Skeletal muscle cell (primary cell): Measurements from ENCODE around the gene GMFB.

Source experiments
- DNase-seq: peaks from one replicate; pipeline ENCODE4 v3.0.0-alpha.2; 2010; ENCODE audit warnings: low read depth
- H3K4me3 ChIP-seq: 2 replicates; pipeline ENCODE4 v1.5.1; 2011; ENCODE audit warnings: low read depth, mild to moderate bottlenecking, control low read depth, low read length, moderate library complexity

Gene GMFB

DNA sequence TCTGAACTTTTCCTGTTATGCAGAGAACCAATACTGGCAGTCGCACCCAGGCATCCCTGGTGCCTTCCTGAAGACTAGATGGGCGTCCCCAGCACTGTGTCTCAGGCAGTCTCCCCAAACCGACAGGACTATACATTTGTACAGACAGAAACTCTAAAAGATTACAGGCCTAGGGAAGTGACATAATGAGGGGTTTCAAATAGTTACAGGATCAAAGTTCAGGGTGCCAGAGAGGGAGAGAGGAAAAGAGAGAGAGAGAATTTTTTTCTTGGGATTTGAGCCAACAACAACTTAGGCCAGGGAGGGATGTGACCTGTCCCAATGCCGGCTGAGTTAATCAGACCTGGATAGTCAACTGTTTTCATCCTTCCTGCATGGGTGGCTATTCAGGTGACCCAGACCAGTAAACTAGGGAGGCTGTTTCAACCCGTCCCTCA, 9.3 kb upstream of the GMFB start:
- no peak overlapping the region for H3K4me3 ChIP-seq
- DNase-seq: no peak

- no peak overlapping the region for H3K4me3 ChIP-seq
- DNase-seq: no peak
These were observed 8.4 kb upstream of the GMFB start for GRCh38 chr14:54497224-54497623.

- no peak overlapping the region for H3K4me3 ChIP-seq
- no peak for DNase-seq
These were observed 4.5 kb upstream of the GMFB start for GRCh38 chr14:54493293-54493692.

DNA sequence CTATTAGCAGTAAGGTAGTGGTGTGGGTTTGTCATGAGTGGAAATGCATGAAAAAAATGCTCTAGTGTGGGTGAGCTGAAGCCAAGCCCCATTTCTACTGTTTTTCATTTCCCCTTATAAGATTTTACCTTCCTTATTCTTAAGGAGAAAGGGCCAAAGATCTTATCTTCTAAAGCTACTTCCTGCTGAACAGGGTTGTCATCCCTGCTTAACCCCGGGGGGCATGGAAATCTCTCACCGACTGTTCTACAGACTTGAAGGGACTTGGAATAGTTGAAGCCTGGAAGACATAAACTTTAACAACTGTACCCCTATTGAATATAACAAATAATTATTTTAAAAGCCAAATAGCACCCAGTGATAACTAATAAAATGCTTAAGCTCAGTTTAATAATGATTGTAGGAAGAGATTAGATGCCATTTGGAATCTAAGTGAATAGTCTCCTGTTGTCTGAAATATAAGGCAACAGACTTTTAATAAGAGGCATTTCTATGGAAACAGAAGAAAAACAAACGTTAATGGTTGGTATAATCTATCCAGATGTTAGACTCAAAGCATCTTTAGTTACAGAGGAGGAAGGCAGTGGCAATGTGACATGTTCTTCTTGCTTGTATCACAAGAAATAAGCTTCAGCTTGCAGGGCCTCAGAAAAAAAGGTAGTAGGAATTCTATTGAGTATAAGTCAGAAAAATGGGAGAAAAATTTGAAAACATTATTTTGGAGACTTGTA, 1.8 kb upstream of the GMFB start:
- no peak overlapping the region for H3K4me3 ChIP-seq
- DNase-seq: no peak

GRCh38 chr14:54489731-54490444, 1.1 kb upstream of the GMFB start:
- DNase-seq: no peak
- no peak overlapping the region for H3K4me3 ChIP-seq

DNA sequence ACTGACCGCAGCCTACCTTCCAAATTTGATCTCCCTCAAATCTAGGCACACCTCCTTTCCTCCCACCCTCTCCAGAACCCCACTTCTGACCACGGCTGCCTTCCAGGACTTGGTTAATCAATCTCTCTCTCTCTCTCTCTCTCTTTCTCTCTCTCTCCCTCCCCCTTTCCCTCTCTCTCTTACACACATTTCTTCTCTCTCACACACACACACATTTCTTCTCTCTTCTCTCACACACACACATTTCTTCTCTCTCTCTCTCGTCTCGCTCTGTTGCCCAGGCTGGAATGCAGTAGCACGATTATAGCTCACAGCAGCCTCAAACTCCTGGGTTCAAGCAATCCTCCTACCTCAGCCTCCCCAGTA, 521 bp upstream of the GMFB start:
- no peak for DNase-seq
- H3K4me3 ChIP-seq: peak overlapping the region; percentile 93

GRCh38 chr14:54488318-54488645, 498 bp downstream of the GMFB start:
- no peak for DNase-seq
- H3K4me3 ChIP-seq: peak overlapping the region; percentile 93

DNA sequence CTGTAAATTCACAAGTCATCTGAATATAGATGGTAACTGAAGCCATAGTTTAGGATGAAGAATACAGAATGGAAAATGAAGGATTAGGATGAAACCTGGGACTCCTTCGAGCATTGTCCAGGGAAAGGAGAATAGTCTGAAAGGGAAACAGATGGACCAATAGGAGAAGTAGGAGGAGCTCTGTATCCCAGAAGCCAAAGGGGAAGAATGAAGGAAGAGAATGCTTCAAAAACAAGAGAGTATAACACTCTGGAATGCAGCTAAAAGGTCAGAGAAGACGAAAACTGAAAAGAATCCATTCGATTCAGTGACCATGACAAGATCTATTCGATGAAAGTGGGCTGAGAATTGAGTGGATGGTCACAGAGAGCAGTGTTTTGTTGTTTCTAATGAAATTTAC, 1.0 kb downstream of the GMFB start:
- DNase-seq: no peak
- H3K4me3 ChIP-seq: peak overlapping the region; percentile 93

DNA sequence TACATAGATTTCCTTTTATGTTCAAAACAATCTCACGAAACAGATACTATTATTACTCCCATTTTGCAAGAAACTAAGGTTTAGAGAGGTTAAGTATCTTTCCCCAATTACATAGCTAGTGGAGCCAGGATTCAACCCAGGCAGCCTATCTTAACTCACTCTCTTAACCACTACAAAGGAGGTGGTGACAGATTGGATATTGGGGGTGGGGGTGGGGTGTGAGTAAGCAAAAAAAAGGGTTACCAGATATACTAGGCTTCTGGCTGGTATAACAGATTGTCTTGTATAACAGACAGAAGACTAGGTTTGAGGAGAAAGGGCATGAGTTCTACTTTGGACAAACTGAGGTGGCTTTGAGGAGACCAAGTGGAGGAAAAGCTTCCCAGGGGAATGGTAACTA, 2.1 kb downstream of the GMFB start:
- no peak overlapping the region for H3K4me3 ChIP-seq
- no peak for DNase-seq

DNA sequence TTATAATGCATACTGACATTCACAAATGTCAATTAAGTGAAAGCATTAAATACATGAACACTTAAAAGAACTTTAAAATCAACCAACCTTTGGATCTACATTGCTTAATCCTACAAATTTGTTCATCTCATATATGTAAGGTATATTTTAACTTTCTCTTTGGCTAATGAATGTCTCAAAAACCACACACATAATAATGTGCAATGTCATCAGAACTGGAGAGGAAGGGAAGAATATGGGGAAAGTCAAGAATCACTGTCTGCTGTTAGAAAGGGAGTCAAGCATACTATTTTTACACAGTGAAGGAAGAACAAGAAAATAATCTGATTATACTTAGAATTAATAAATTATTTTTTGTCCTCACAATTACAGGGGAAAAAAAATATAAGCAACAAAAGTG, 4.9 kb downstream of the GMFB start:
- no peak for DNase-seq
- H3K4me3 ChIP-seq: no peak overlapping the region

DNA sequence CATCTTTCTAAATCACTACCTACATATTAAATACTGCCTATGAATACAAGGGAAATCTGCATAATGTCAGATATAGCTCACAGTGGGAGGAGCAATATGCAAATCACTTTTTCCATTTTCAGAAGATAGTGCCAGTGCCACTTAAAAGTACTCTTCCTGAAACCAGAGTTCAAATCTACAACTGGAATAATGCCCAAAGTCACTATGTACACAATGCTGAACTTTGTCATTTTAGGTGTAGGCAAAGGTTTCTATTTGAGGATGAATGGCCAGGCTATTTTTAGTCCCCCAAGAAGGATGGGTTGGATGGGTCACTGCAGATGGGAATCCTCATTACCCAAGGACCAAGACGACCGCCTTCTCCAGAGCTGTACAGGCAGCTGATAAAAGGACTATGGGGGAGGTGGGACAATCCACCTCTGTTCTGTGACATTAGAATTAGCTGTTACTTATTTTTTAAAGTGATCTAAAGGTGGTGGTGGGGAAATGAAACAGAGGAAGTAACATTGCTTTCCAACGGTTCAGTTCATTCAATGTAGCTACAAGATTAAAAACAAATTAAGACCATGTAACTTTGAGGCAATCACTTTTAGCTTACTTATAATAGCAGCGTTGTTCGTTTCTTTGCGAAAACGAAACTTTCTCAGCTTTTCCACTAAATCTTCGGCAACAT, 5.6 kb downstream of the GMFB start:
- no peak for DNase-seq

GRCh38 chr14:54481695-54482094, 7.1 kb downstream of the GMFB start:
- no peak for DNase-seq
- H3K4me3 ChIP-seq: no peak overlapping the region

More for the DNA sequence above, 5.6 kb downstream of the GMFB start:
- H3K4me3 ChIP-seq: no peak overlapping the region

DNA sequence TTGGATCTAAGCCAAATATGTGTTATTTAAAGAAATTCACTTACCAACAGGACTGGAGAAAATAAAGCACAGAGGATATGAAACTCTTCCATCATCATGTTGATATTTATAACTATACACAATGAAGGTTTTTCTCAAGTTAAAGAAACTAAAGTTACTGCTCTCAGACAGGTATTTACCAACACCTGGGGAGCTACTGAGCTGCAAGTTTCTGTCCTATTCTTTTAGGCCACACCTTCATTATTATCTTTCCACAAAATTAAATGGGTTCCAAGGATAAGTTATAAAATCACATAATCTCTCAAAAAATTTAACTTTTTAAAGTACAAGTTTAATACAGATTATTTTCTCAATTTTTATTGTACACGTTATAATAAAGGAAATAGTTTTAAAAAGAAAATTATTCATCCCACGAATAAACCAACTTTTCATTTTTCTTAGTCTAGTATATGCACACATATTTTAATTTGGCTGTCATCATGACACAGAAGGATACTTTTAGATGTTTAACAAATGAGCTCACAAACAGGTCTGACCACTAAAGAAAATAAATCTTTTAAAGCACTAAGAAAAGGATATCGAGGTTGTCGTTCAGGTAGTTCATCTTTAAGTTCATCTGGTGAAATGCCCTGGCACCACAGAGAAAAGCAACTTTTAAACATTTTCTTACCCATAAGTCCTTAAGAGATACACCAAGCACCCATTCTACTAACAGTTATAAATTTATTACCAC, 7.8 kb downstream of the GMFB start:
- H3K4me3 ChIP-seq: no peak overlapping the region
- DNase-seq: no peak

- no peak overlapping the region for H3K4me3 ChIP-seq
- no peak for DNase-seq
These were observed 10.1 kb downstream of the GMFB start for GRCh38 chr14:54478636-54479215.

GRCh38 chr14:54475911-54476310, 12.9 kb downstream of the GMFB start:
- H3K4me3 ChIP-seq: no peak overlapping the region
- DNase-seq: no peak

DNA sequence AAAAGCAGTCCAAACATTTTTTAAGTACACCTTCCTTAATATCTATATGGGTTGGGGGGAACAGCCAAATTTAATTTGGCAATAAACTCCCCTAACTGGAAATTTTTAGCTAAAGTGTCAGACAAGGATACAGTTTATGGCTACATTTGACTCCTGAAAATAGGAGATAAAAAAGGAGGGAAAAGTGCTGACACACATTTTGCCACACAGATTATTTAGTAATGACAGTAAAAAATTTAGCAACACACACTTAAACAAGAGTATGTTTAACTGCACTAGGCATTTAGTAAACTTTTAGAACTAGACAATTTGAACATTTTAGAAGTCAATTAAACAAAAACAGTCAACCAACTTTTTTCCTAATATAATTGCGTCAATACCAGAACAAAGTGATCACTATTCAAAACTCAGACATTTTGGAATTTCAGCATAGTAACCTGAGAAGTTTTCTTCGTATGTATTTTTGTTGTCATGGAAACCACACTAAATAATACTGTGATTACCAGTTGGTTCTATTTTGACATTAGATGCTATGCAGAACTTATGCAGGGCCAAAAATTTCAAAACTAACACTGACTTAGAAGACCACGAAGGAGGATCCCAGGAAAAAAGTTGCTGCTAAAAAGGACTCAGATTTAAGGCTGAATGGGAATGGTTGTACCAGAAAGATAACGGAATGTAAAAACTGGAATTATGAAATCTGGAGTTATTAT, 13.4 kb downstream of the GMFB start:
- DNase-seq: no peak
- no peak overlapping the region for H3K4me3 ChIP-seq

GRCh38 chr14:54474232-54474793, 14.5 kb downstream of the GMFB start:
- H3K4me3 ChIP-seq: no peak overlapping the region
- DNase-seq: no peak

GRCh38 chr14:54472315-54472714, 16.5 kb downstream of the GMFB start:
- DNase-seq: no peak
- H3K4me3 ChIP-seq: no peak overlapping the region

- DNase-seq: no peak
- H3K4me3 ChIP-seq: no peak overlapping the region
These were observed 17.1 kb downstream of the GMFB start for GRCh38 chr14:54471641-54472040.
